HG03457 (cell line): ENCODE measurements around the gene CEP95.
"Not testable (repeated sequence)": the region's sequence is repeated elsewhere in the genome, so short reads cannot be mapped to it uniquely, and the experiment has no call there.

Source experiments
- ATAC-seq: cut with Tn5 transposase; IDR thresholded peaks from one replicate; pipeline ENCODE4 v1.9.1; 2021; ENCODE audit warnings: moderate number of reproducible peaks; ENCODE audit not compliant: unreplicated experiment

The CEP95 gene

GRCh38 chr17:64506576-64507412 lies at the start of gene CEP95:
CEP95 (plus strand) TSS chr17:64506977; CDS start chr17:64507098, 121 bp downstream.
- peak; percentile 44 for ATAC-seq

GRCh38 chr17:64457156-64457555 lies 49.6 kb upstream of the CEP95 start:
- ATAC-seq: no peak

GRCh38 chr17:64458756-64459155 lies 48.0 kb upstream of the CEP95 start:
- no peak for ATAC-seq

GRCh38 chr17:64459284-64459747 lies 47.5 kb upstream of the CEP95 start:
- ATAC-seq: no peak

- ATAC-seq: not testable (repeated sequence)
These were observed 47.0 kb upstream of the CEP95 start for GRCh38 chr17:64459818-64460217.

- ATAC-seq: no peak
These were observed 45.8 kb upstream of the CEP95 start for GRCh38 chr17:64460955-64461354.

- no peak for ATAC-seq
These were observed 45.0 kb upstream of the CEP95 start for GRCh38 chr17:64461788-64462187.

- ATAC-seq: no peak
These were observed 40.6 kb upstream of the CEP95 start for GRCh38 chr17:64466019-64466735.

GRCh38 chr17:64466834-64467233 lies 39.9 kb upstream of the CEP95 start:
- not testable (repeated sequence) for ATAC-seq

GRCh38 chr17:64470625-64471024 lies 36.2 kb upstream of the CEP95 start:
- ATAC-seq: no peak

- no peak for ATAC-seq
These were observed 35.3 kb upstream of the CEP95 start for GRCh38 chr17:64471440-64471839.

GRCh38 chr17:64472564-64472963 lies 34.2 kb upstream of the CEP95 start:
- no peak for ATAC-seq

GRCh38 chr17:64477849-64478248 lies 28.9 kb upstream of the CEP95 start:
- ATAC-seq: no peak

GRCh38 chr17:64480951-64481350 lies 25.8 kb upstream of the CEP95 start:
- no peak for ATAC-seq

- ATAC-seq: no peak
These were observed 22.4 kb upstream of the CEP95 start for GRCh38 chr17:64484380-64484779.

GRCh38 chr17:64488301-64488700 lies 18.5 kb upstream of the CEP95 start:
- ATAC-seq: no peak

- no peak for ATAC-seq
These were observed 15.5 kb upstream of the CEP95 start for GRCh38 chr17:64491034-64491860.

- ATAC-seq: no peak
These were observed 14.8 kb upstream of the CEP95 start for GRCh38 chr17:64491994-64492393.

- no peak for ATAC-seq
These were observed 14.2 kb upstream of the CEP95 start for GRCh38 chr17:64492481-64493109.

- no peak for ATAC-seq
These were observed 12.7 kb upstream of the CEP95 start for GRCh38 chr17:64494121-64494520.

- not testable (repeated sequence) for ATAC-seq
These were observed 11.5 kb upstream of the CEP95 start for GRCh38 chr17:64495300-64495699.
